Subcutaneous abdominal adipose tissue (tissue), 5 donors: ENCODE results near the gene FIGLA.
A peak's percentile ranks its signal among the peaks of the same experiment; 100 is the strongest.

Source experiments
- H3K27ac ChIP-seq: one replicate; pipeline ENCODE4 v1.7.0; 2013; ENCODE audit warnings: low read depth, mild to moderate bottlenecking, inconsistent platforms, low read length, moderate library complexity
- H3K27me3 ChIP-seq, 5 donors: one replicate each; pipeline ENCODE4 v1.7.0; 2013; ENCODE audit warnings: low read length in 5 of 5, inconsistent platforms in 1 of 5; ENCODE audit not compliant: control insufficient read depth in 5 of 5, insufficient read depth in 4 of 5
- H3K36me3 ChIP-seq, 5 donors: one replicate each; pipeline ENCODE4 v1.7.0; 2013; ENCODE audit warnings: low read length in 5 of 5; ENCODE audit not compliant: control insufficient read depth in 5 of 5, insufficient read depth in 5 of 5
- H3K4me1 ChIP-seq, 5 donors: one replicate each; pipeline ENCODE4 v1.7.0; 2013; ENCODE audit warnings: low read length in 5 of 5, mild to moderate bottlenecking in 3 of 5, moderate library complexity in 1 of 5; ENCODE audit not compliant: control insufficient read depth in 5 of 5, insufficient read depth in 5 of 5
- H3K4me3 ChIP-seq, 5 donors: one replicate each; pipeline ENCODE4 v1.7.0; 2013; ENCODE audit warnings: low read length in 5 of 5, low read depth in 1 of 5
- H3K9ac ChIP-seq, 5 donors: one replicate each; pipeline ENCODE4 v1.7.0; 2013; ENCODE audit warnings: low read length in 5 of 5, mild to moderate bottlenecking in 4 of 5, moderate library complexity in 3 of 5
- H3K9me3 ChIP-seq, 5 donors: one replicate each; pipeline ENCODE4 v1.7.0; 2013; ENCODE audit warnings: low read length in 5 of 5; ENCODE audit not compliant: control insufficient read depth in 5 of 5
- donor health status: healthy.
- donor health status: healthy.
- donor health status: healthy.
- donor health status: healthy.
- donor health status: healthy.

The FIGLA gene

GRCh38 chr2:70766357-70767078, 23.9 kb downstream of the FIGLA start:
- H3K27ac ChIP-seq: no peak overlapping the region
- H3K9me3 ChIP-seq: no peaks in the 10 kb centered on the region
- peaks cover 0 to 17% (median 13%) of the 10 kb centered on the region in 5 donors for H3K4me1 ChIP-seq
- H3K4me3 ChIP-seq: peak overlapping the region in 4 of 5 donors; percentile 44 to 64 (median 57)
- H3K9ac ChIP-seq: no peak overlapping the region
- peaks cover 8 to 35% (median 26%) of the 10 kb centered on the region in 5 donors for H3K27me3 ChIP-seq
- H3K36me3 ChIP-seq: no peaks in the 10 kb centered on the region

GRCh38 chr2:70765507-70765906, 24.9 kb downstream of the FIGLA start:
- Histone ChIP-seq H3K4me3 (no peak overlapping the region), H3K36me3 (no peaks in the 10 kb centered on the region), H3K27me3 (peaks cover 8 to 35% (median 26%) of the 10 kb centered on the region in 5 donors), H3K9ac (no peak overlapping the region), H3K4me1 (peaks cover 0 to 17% (median 13%) of the 10 kb centered on the region in 5 donors), H3K9me3 (no peaks in the 10 kb centered on the region), H3K27ac (no peak overlapping the region)

GRCh38 chr2:70759446-70759845, 31.0 kb downstream of the FIGLA start:
- no peaks in the 10 kb centered on the region for H3K36me3 ChIP-seq
- no peak overlapping the region for H3K4me3 ChIP-seq
- no peak overlapping the region for H3K27ac ChIP-seq
- H3K9me3 ChIP-seq: no peaks in the 10 kb centered on the region
- H3K9ac ChIP-seq: no peak overlapping the region
- H3K27me3 ChIP-seq: peaks cover 0 to 9% (median 4%) of the 10 kb centered on the region in 5 donors
- no peaks in the 10 kb centered on the region for H3K4me1 ChIP-seq

- H3K4me3 ChIP-seq: no peak overlapping the region
- H3K36me3 ChIP-seq: no peaks in the 10 kb centered on the region
- no peak overlapping the region for H3K9ac ChIP-seq
Observed at GRCh38 chr2:70757966-70758365, 32.5 kb downstream of the FIGLA start.

GRCh38 chr2:70757360-70757759, 33.1 kb downstream of the FIGLA start:
- Histone ChIP-seq H3K9ac (no peak overlapping the region), H3K9me3 (no peaks in the 10 kb centered on the region), H3K27ac (no peak overlapping the region), H3K4me1 (no peaks in the 10 kb centered on the region), H3K4me3 (no peak overlapping the region), H3K36me3 (no peaks in the 10 kb centered on the region), H3K27me3 (peaks cover 0 to 6% (median 4%) of the 10 kb centered on the region in 5 donors)

More at GRCh38 chr2:70757966-70758365, 32.5 kb downstream of the FIGLA start:
- Histone ChIP-seq H3K27ac (no peak overlapping the region), H3K27me3 (peaks cover 0 to 6% (median 4%) of the 10 kb centered on the region in 5 donors), H3K9me3 (no peaks in the 10 kb centered on the region), H3K4me1 (no peaks in the 10 kb centered on the region)

GRCh38 chr2:70756128-70756527, 34.3 kb downstream of the FIGLA start:
- H3K9me3 ChIP-seq: no peaks in the 10 kb centered on the region
- H3K36me3 ChIP-seq: no peaks in the 10 kb centered on the region
- no peak overlapping the region for H3K9ac ChIP-seq
- no peaks in the 10 kb centered on the region for H3K4me1 ChIP-seq
- no peak overlapping the region for H3K4me3 ChIP-seq
- H3K27me3 ChIP-seq: peaks cover 0 to 6% (median 4%) of the 10 kb centered on the region in 5 donors
- H3K27ac ChIP-seq: no peak overlapping the region

GRCh38 chr2:70753902-70754301, 36.5 kb downstream of the FIGLA start:
- H3K9ac ChIP-seq: no peak overlapping the region
- H3K4me1 ChIP-seq: no peaks in the 10 kb centered on the region
- H3K27me3 ChIP-seq: peaks cover 0 to 6% (median 4%) of the 10 kb centered on the region in 5 donors
- no peaks in the 10 kb centered on the region for H3K9me3 ChIP-seq
- no peak overlapping the region for H3K4me3 ChIP-seq
- H3K36me3 ChIP-seq: no peaks in the 10 kb centered on the region
- no peak overlapping the region for H3K27ac ChIP-seq

- H3K36me3 ChIP-seq: no peaks in the 10 kb centered on the region
- H3K9me3 ChIP-seq: no peaks in the 10 kb centered on the region
- no peak overlapping the region for H3K4me3 ChIP-seq
- peaks cover 0 to 5% (median 4%) of the 10 kb centered on the region in 5 donors for H3K27me3 ChIP-seq
- H3K27ac ChIP-seq: no peak overlapping the region
- no peaks in the 10 kb centered on the region for H3K4me1 ChIP-seq
- H3K9ac ChIP-seq: no peak overlapping the region
Observed at GRCh38 chr2:70753031-70753430, 37.4 kb downstream of the FIGLA start.

- peaks cover 0 to 6% (median 4%) of the 10 kb centered on the region in 5 donors for H3K27me3 ChIP-seq
- no peaks in the 10 kb centered on the region for H3K36me3 ChIP-seq
- no peak overlapping the region for H3K27ac ChIP-seq
- H3K9ac ChIP-seq: no peak overlapping the region
- no peaks in the 10 kb centered on the region for H3K4me1 ChIP-seq
- no peak overlapping the region for H3K4me3 ChIP-seq
- H3K9me3 ChIP-seq: peaks cover 0 to under 1% (median 0%) of the 10 kb centered on the region in 5 donors
Observed at GRCh38 chr2:70752396-70752795, 38.0 kb downstream of the FIGLA start.

GRCh38 chr2:70751881-70752280, 38.6 kb downstream of the FIGLA start:
- Histone ChIP-seq H3K4me3 (no peak overlapping the region), H3K4me1 (no peaks in the 10 kb centered on the region), H3K9ac (no peak overlapping the region), H3K27ac (no peak overlapping the region), H3K27me3 (peaks cover 0 to 8% (median 4%) of the 10 kb centered on the region in 5 donors), H3K9me3 (peaks cover 0 to 2% (median 0%) of the 10 kb centered on the region in 5 donors), H3K36me3 (no peaks in the 10 kb centered on the region)
